ENCODE data around the gene TPBGL. TPM values are rescaled to one million over a fixed set of nuclear protein-coding genes. Genes with fewer than 3 reads are reported as not detected.

Gene TPBGL
- total and polyA plus RNA-seq, 10 donors: 0.10 to 0.59 (median 0.16) TPM; not detected in 3

- Histone ChIP-seq H3K27ac (peak overlapping the region in 1 of 8 donors; percentile 21), H3K36me3 (peaks cover 0 to 85% (median 35%) of the 10 kb centered on the region in 6 donors), H3K4me3 (no peak overlapping the region), H3K27me3 (replicated peaks in 1 of 7) (no peaks in the 10 kb centered on the region), H3K4me1 (peaks cover 0 to 49% (median 8%) of the 10 kb centered on the region in 6 donors), H3K9me3 (no peaks in the 10 kb centered on the region)
- no peak for DNase-seq
- no peak for TF ChIP-seq CTCF (IDR thresholded peaks at IDR 0.05 in 8 of 11, conservative IDR thresholded peaks at IDR 0.05 in 3 of 11)
- TF ChIP-seq POLR2AphosphoS5 (IDR thresholded peaks at IDR 0.05): no peak
- no peak for TF ChIP-seq POLR2A (IDR thresholded peaks at IDR 0.05)
- intact Hi-C loops (cut with DNase I; ENCODE audit: low total_unique reads): no loop called here
- 60 to 70% (median 64%) methylated on average over 8 to 14 of the region's 14 CpGs for WGBS, 5 donors
Observed at GRCh38 chr11:75286826-75287465, 46.4 kb downstream of the TPBGL start.

GRCh38 chr11:75287579-75287978 is 47.0 kb downstream of the TPBGL start:
- no peak overlapping the region for H3K4me3 ChIP-seq
- intact Hi-C loops (cut with DNase I; ENCODE audit: low total_unique reads): no loop called here
- TF ChIP-seq POLR2A (IDR thresholded peaks at IDR 0.05) (no peak), POLR2AphosphoS5 (IDR thresholded peaks at IDR 0.05) (no peak), CTCF (IDR thresholded peaks at IDR 0.05 in 8 of 11, conservative IDR thresholded peaks at IDR 0.05 in 3 of 11) (no peak)
- peaks cover 0 to 78% (median 30%) of the 10 kb centered on the region in 6 donors for H3K36me3 ChIP-seq
- no peak for DNase-seq
- H3K27ac ChIP-seq: peak overlapping the region in 1 of 8 donors; percentile 21
- peaks cover 0 to 55% (median 11%) of the 10 kb centered on the region in 6 donors for H3K4me1 ChIP-seq
- no peaks in the 10 kb centered on the region for H3K9me3 ChIP-seq
- no peaks in the 10 kb centered on the region for H3K27me3 ChIP-seq (replicated peaks in 1 of 7)
- 91 to 96% (median 95%) methylated on average over 17 of the region's 17 CpGs for WGBS, 5 donors

GRCh38 chr11:75289511-75289760 is 48.9 kb downstream of the TPBGL start:
- WGBS, 5 donors: 84 to 90% (median 86%) methylated on average over 3 to 6 of the region's 6 CpGs
- Histone ChIP-seq H3K27ac (no peak overlapping the region), H3K36me3 (peaks cover 0 to 68% (median 16%) of the 10 kb centered on the region in 6 donors), H3K4me3 (no peak overlapping the region), H3K4me1 (peaks cover 0 to 71% (median 20%) of the 10 kb centered on the region in 6 donors), H3K27me3 (replicated peaks in 1 of 7) (no peaks in the 10 kb centered on the region), H3K9me3 (no peaks in the 10 kb centered on the region)
- intact Hi-C loops (cut with DNase I; ENCODE audit: low total_unique reads): no loop called here
- no peak for DNase-seq
- TF ChIP-seq POLR2AphosphoS5 (IDR thresholded peaks at IDR 0.05): no peak
- no peak for TF ChIP-seq POLR2A (IDR thresholded peaks at IDR 0.05)
- no peak for TF ChIP-seq CTCF (IDR thresholded peaks at IDR 0.05 in 8 of 11, conservative IDR thresholded peaks at IDR 0.05 in 3 of 11)

- Histone ChIP-seq H3K9me3 (no peaks in the 10 kb centered on the region), H3K4me3 (no peak overlapping the region), H3K27ac (no peak overlapping the region), H3K4me1 (peaks cover 0 to 69% (median 20%) of the 10 kb centered on the region in 6 donors), H3K27me3 (replicated peaks in 1 of 7) (no peaks in the 10 kb centered on the region), H3K36me3 (peaks cover 0 to 66% (median 15%) of the 10 kb centered on the region in 6 donors)
- intact Hi-C loops (cut with DNase I; ENCODE audit: low total_unique reads): no loop called here
- 86 to 96% (median 91%) methylated on average over 10 to 12 of the region's 12 CpGs for WGBS, 5 donors
- TF ChIP-seq CTCF (IDR thresholded peaks at IDR 0.05 in 8 of 11, conservative IDR thresholded peaks at IDR 0.05 in 3 of 11): no peak
- no peak for TF ChIP-seq POLR2AphosphoS5 (IDR thresholded peaks at IDR 0.05)
- no peak for DNase-seq
Observed at GRCh38 chr11:75289919-75290318, 49.3 kb downstream of the TPBGL start.
